GM19463 (cell line): ENCODE results near the gene AP1M1.

Source experiments
- ATAC-seq: cut with Tn5 transposase; IDR thresholded peaks from one replicate; pipeline ENCODE4 v1.9.1; 2021; ENCODE audit warnings: mild to moderate bottlenecking, moderate library complexity; ENCODE audit not compliant: unreplicated experiment

AP1M1 gene

GRCh38 chr19:16207490-16208025, 9.8 kb downstream of the AP1M1 start:
- ATAC-seq: no peak

GRCh38 chr19:16208064-16208759, 10.5 kb downstream of the AP1M1 start:
- ATAC-seq: no peak

- no peak for ATAC-seq
These were observed 11.3 kb downstream of the AP1M1 start for GRCh38 chr19:16208847-16209665.

GRCh38 chr19:16210168-16210567, 12.5 kb downstream of the AP1M1 start:
- no peak for ATAC-seq

- no peak for ATAC-seq
These were observed 15.4 kb downstream of the AP1M1 start for GRCh38 chr19:16213076-16213475.

- ATAC-seq: no peak
These were observed 19.3 kb downstream of the AP1M1 start for GRCh38 chr19:16216744-16217670.

- ATAC-seq: no peak
These were observed 20.2 kb downstream of the AP1M1 start for GRCh38 chr19:16217716-16218451.

- ATAC-seq: no peak
These were observed 21.1 kb downstream of the AP1M1 start for GRCh38 chr19:16218851-16219250.

- ATAC-seq: no peak
These were observed 25.1 kb downstream of the AP1M1 start for GRCh38 chr19:16222806-16223205.

- no peak for ATAC-seq
These were observed 26.0 kb downstream of the AP1M1 start for GRCh38 chr19:16223746-16224145.

- ATAC-seq: no peak
These were observed 26.8 kb downstream of the AP1M1 start for GRCh38 chr19:16224293-16225045.

GRCh38 chr19:16225279-16226183, 27.8 kb downstream of the AP1M1 start:
- no peak for ATAC-seq

- ATAC-seq: no peak
These were observed 28.5 kb downstream of the AP1M1 start for GRCh38 chr19:16226184-16226591.

GRCh38 chr19:16226878-16227836, 29.4 kb downstream of the AP1M1 start:
- ATAC-seq: no peak

GRCh38 chr19:16227837-16228636, 30.3 kb downstream of the AP1M1 start:
- ATAC-seq: no peak

- ATAC-seq: no peak
These were observed 31.1 kb downstream of the AP1M1 start for GRCh38 chr19:16228637-16229321.
